ENCODE data around the gene CFAP97D1.

DNA sequence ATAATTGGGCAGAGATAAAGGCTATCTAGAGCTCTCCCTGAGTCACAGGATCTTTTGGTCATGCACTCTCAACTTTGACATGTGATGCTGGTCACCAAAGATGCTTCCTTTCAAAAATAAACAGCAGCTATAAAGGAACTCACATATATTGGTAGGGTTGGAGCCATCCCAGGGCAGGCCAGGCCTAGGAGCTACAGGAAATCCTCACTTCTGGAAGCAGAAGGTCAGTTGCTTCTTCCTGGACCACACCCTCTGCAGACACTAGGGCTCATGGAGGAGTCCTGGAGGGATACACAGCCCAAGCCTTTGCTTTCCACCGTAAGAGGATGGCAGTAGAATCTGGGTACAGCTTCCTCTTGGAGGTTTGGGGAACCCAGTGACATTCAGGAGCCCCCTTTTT lies 46.3 kb upstream of the CFAP97D1 start:
- TF ChIP-seq, protein P1, sequence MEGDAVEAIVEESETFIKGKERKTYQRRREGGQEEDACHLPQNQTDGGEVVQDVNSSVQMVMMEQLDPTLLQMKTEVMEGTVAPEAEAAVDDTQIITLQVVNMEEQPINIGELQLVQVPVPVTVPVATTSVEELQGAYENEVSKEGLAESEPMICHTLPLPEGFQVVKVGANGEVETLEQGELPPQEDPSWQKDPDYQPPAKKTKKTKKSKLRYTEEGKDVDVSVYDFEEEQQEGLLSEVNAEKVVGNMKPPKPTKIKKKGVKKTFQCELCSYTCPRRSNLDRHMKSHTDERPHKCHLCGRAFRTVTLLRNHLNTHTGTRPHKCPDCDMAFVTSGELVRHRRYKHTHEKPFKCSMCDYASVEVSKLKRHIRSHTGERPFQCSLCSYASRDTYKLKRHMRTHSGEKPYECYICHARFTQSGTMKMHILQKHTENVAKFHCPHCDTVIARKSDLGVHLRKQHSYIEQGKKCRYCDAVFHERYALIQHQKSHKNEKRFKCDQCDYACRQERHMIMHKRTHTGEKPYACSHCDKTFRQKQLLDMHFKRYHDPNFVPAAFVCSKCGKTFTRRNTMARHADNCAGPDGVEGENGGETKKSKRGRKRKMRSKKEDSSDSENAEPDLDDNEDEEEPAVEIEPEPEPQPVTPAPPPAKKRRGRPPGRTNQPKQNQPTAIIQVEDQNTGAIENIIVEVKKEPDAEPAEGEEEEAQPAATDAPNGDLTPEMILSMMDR (IDR thresholded peaks at IDR 0.05; ENCODE audit: insufficient read depth, low read length, poor library complexity, severe bottlenecking) = no peak
- TF ChIP-seq EZH2phosphoT487 (conservative IDR thresholded peaks at IDR 0.05; ENCODE audit: low read length) = no peak
